ENCODE data around the gene SPATA2. TPM values are rescaled to one million over a fixed set of nuclear protein-coding genes. Genes with fewer than 3 reads are reported as not detected.

SPATA2 gene
- 7.6 TPM for polyA plus RNA-seq (2012; ENCODE audit: insufficient read length, low read depth)

GRCh38 chr20:49915380-49916145 is at the start of gene SPATA2:
Gene SPATA2, minus strand, starts transcription at chr20:49915529. Its CDS starts 7,039 bp downstream, at chr20:49908490.
- TF ChIP-seq TAF1 (IDR thresholded peaks at IDR 0.05; ENCODE audit: borderline replicate concordance, insufficient read depth, low read length): peak; percentile 45; the same call in 1 of the 2 replicates
- no peak for TF ChIP-seq SIN3A (IDR thresholded peaks at IDR 0.05; ENCODE audit: borderline replicate concordance, insufficient read depth, low read length)
- TF ChIP-seq FOXP2 (optimal IDR thresholded peaks at IDR 0.05; ENCODE audit: borderline replicate concordance, extremely low read depth, extremely low read length, insufficient read depth): peak; percentile 68
- TF ChIP-seq REST (IDR thresholded peaks at IDR 0.05; ENCODE audit: insufficient read depth in 1 of 2, low read depth in 2 of 2, low read length in 2 of 2): 0 out of 4 replicates have a peak, but pooled peaks of 1 of the 2 experiments have one; percentile 4
- peak; percentile 68 for TF ChIP-seq POLR2AphosphoS5 (IDR thresholded peaks at IDR 0.05; ENCODE audit: low read depth, low read length)

- TF ChIP-seq TAF1 (IDR thresholded peaks at IDR 0.05; ENCODE audit: borderline replicate concordance, insufficient read depth, low read length): no peak
Observed at GRCh38 chr20:49961413-49961812, 46.1 kb upstream of the SPATA2 start.

- TF ChIP-seq TAF1 (IDR thresholded peaks at IDR 0.05; ENCODE audit: borderline replicate concordance, insufficient read depth, low read length) (no peak), FOXP2 (optimal IDR thresholded peaks at IDR 0.05; ENCODE audit: borderline replicate concordance, extremely low read depth, extremely low read length, insufficient read depth) (no peak), POLR2AphosphoS5 (IDR thresholded peaks at IDR 0.05; ENCODE audit: low read depth, low read length) (no peak), SIN3A (IDR thresholded peaks at IDR 0.05; ENCODE audit: borderline replicate concordance, insufficient read depth, low read length) (no peak), REST (IDR thresholded peaks at IDR 0.05; ENCODE audit: insufficient read depth in 1 of 2, low read depth in 2 of 2, low read length in 2 of 2) (no peak)
Observed at GRCh38 chr20:49956689-49957088, 41.4 kb upstream of the SPATA2 start.

GRCh38 chr20:49955167-49955566 is 39.8 kb upstream of the SPATA2 start:
- no peak for TF ChIP-seq POLR2AphosphoS5 (IDR thresholded peaks at IDR 0.05; ENCODE audit: low read depth, low read length)
- no peak for TF ChIP-seq SIN3A (IDR thresholded peaks at IDR 0.05; ENCODE audit: borderline replicate concordance, insufficient read depth, low read length)
- no peak for TF ChIP-seq TAF1 (IDR thresholded peaks at IDR 0.05; ENCODE audit: borderline replicate concordance, insufficient read depth, low read length)
- TF ChIP-seq FOXP2 (optimal IDR thresholded peaks at IDR 0.05; ENCODE audit: borderline replicate concordance, extremely low read depth, extremely low read length, insufficient read depth): no peak
- TF ChIP-seq REST (IDR thresholded peaks at IDR 0.05; ENCODE audit: insufficient read depth in 1 of 2, low read depth in 2 of 2, low read length in 2 of 2): no peak

GRCh38 chr20:49951151-49951550 is 35.8 kb upstream of the SPATA2 start:
- no peak for TF ChIP-seq SIN3A (IDR thresholded peaks at IDR 0.05; ENCODE audit: borderline replicate concordance, insufficient read depth, low read length)
- no peak for TF ChIP-seq TAF1 (IDR thresholded peaks at IDR 0.05; ENCODE audit: borderline replicate concordance, insufficient read depth, low read length)
- no peak for TF ChIP-seq REST (IDR thresholded peaks at IDR 0.05; ENCODE audit: insufficient read depth in 1 of 2, low read depth in 2 of 2, low read length in 2 of 2)
- TF ChIP-seq FOXP2 (optimal IDR thresholded peaks at IDR 0.05; ENCODE audit: borderline replicate concordance, extremely low read depth, extremely low read length, insufficient read depth): no peak
- TF ChIP-seq POLR2AphosphoS5 (IDR thresholded peaks at IDR 0.05; ENCODE audit: low read depth, low read length): no peak
